ENCODE results near the gene CFTR. TPM values are rescaled to one million over a fixed set of nuclear protein-coding genes. Genes with fewer than 3 reads are reported as not detected.

The CFTR gene
- polyA plus RNA-seq, 2 of the 4 experiments (the other 2 are of a cell fraction): 0.13 to 0.31 TPM

- no peak for TF ChIP-seq FOSB (CRISPR knock-in tag; IDR thresholded peaks at IDR 0.05)
- TF ChIP-seq ZC3H11A (IDR thresholded peaks at IDR 0.05): no peak
- TF ChIP-seq CHD4 (IDR thresholded peaks at IDR 0.05; ENCODE audit: borderline replicate concordance): no peak
- TF ChIP-seq ELK1 (IDR thresholded peaks at IDR 0.05; ENCODE audit: low read depth, low read length): no peak
- TF ChIP-seq ZFP36 (IDR thresholded peaks at IDR 0.05; ENCODE audit: borderline replicate concordance, partially characterized antibody): no peak
- no peak for TF ChIP-seq FOSL2 (IDR thresholded peaks at IDR 0.05)
- TF ChIP-seq FOSL2 (CRISPR knock-in tag; IDR thresholded peaks at IDR 0.05): peak; percentile 66
- no peak for TF ChIP-seq HOXA7 (CRISPR knock-in tag; IDR thresholded peaks at IDR 0.05)
Observed at GRCh38 chr7:117645481-117646165, 165.8 kb downstream of the CFTR start (continued).

- POLR2A ChIA-PET: no interaction called here
- peaks cover 32% of the 10 kb centered on the region for H3K4me1 ChIP-seq
Observed at GRCh38 chr7:117648203-117648866, 168.5 kb downstream of the CFTR start.

GRCh38 chr7:117652943-117653680 is 173.3 kb downstream of the CFTR start:
- POLR2A ChIA-PET: no interaction called here
- CTCF ChIA-PET: no interaction called here
- H3K9me3 ChIP-seq: no peaks in the 10 kb centered on the region
- no peak overlapping the region for H3K27ac ChIP-seq
- FAIRE-seq (no peak), DNase-seq (ENCODE audit: low read depth in 1 of 2, low spot score in 1 of 2) (no peak), ATAC-seq (no peak)
- H3K4me2 ChIP-seq: no peak overlapping the region
- no peak for TF ChIP-seq NR3C1 (IDR thresholded peaks at IDR 0.05)
- no peak for TF ChIP-seq POLR2A (IDR thresholded peaks at IDR 0.05; ENCODE audit: low read length)
- TF ChIP-seq EHF (CRISPR knock-in tag; IDR thresholded peaks at IDR 0.05): no peak
- TF ChIP-seq CEBPB (IDR thresholded peaks at IDR 0.05): no peak
- no peak for TF ChIP-seq FOSL2 (IDR thresholded peaks at IDR 0.05)
- no peak for TF ChIP-seq FOSL2 (CRISPR knock-in tag; IDR thresholded peaks at IDR 0.05)
- no peak for TF ChIP-seq SMC3 (IDR thresholded peaks at IDR 0.05)
- TF ChIP-seq JUNB (IDR thresholded peaks at IDR 0.05): no peak
- TF ChIP-seq ESRRA (IDR thresholded peaks at IDR 0.05; ENCODE audit: borderline replicate concordance, low read length): no peak
- H3K4me1 ChIP-seq: peaks cover 17% of the 10 kb centered on the region
- WGBS (ENCODE audit: missing lambda C conversion rate): 88% methylated on average over 4 of the region's 4 CpGs
- no peak overlapping the region for H3K4me3 ChIP-seq

More at GRCh38 chr7:117648203-117648866, 168.5 kb downstream of the CFTR start:
- no peak overlapping the region for H3K27ac ChIP-seq
- FAIRE-seq (no peak), ATAC-seq (no peak), DNase-seq (ENCODE audit: low read depth in 1 of 2, low spot score in 1 of 2) (no peak)
- 86% methylated on average over 5 of the region's 5 CpGs for WGBS (ENCODE audit: missing lambda C conversion rate)
- CTCF ChIA-PET: interaction anchor here (0.7 kb wide), 1 partner anchor 32 kb away, joined by 4 read pairs; no protein-coding TSS in a partner anchor
- no peak for TF ChIP-seq EHMT2 (IDR thresholded peaks at IDR 0.05; ENCODE audit: low read depth)
- TF ChIP-seq ESRRA (IDR thresholded peaks at IDR 0.05; ENCODE audit: borderline replicate concordance, low read length): no peak
- no peak for TF ChIP-seq FOSB (CRISPR knock-in tag; IDR thresholded peaks at IDR 0.05)
- TF ChIP-seq GATA3 (IDR thresholded peaks at IDR 0.05; ENCODE audit: borderline replicate concordance): no peak
- no peak for TF ChIP-seq EP300 (IDR thresholded peaks at IDR 0.05)
- no peak for TF ChIP-seq HDAC2 (IDR thresholded peaks at IDR 0.05)
- no peak for TF ChIP-seq MAZ (IDR thresholded peaks at IDR 0.05; ENCODE audit: borderline replicate concordance, low read depth, low read length)
- no peak for TF ChIP-seq RARB (CRISPR knock-in tag; IDR thresholded peaks at IDR 0.05)
- TF ChIP-seq RCOR1 (IDR thresholded peaks at IDR 0.05; ENCODE audit: low read depth, low read length): no peak
- TF ChIP-seq, protein P1, sequence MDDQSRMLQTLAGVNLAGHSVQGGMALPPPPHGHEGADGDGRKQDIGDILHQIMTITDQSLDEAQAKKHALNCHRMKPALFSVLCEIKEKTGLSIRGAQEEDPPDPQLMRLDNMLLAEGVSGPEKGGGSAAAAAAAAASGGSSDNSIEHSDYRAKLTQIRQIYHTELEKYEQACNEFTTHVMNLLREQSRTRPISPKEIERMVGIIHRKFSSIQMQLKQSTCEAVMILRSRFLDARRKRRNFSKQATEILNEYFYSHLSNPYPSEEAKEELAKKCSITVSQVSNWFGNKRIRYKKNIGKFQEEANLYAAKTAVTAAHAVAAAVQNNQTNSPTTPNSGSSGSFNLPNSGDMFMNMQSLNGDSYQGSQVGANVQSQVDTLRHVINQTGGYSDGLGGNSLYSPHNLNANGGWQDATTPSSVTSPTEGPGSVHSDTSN (IDR thresholded peaks at IDR 0.05): no peak
- no peak overlapping the region for H3K4me3 ChIP-seq
- H3K4me2 ChIP-seq: no peak overlapping the region
- H3K9me3 ChIP-seq: no peaks in the 10 kb centered on the region
